Body of pancreas (tissue), 4 donors: Measurements from ENCODE around the gene MTMR11.
A peak's percentile ranks its signal among the peaks of the same experiment; 100 is the strongest.

Experiments used
- POLR2A ChIP-seq, 3 donors: fragments of 450-650 bp; IDR thresholded peaks; one replicate each; pipeline ENCODE4 v1.6.1; 2016; ENCODE audit warnings: antibody characterized with exemption in 3 of 3, mild to moderate bottlenecking in 2 of 3
- TF ChIP-seq, protein P1 (sequence below), 7 experiments: fragments of 450-650 bp in 4 of 7; fragments of 200-600 bp in 3 of 7; sonication (generic) in 3 of 7; IDR thresholded peaks; one replicate each; pipeline ENCODE4 v1.5.1; 2016 to 2019; ENCODE audit warnings: antibody characterized with exemption in 7 of 7

DNA sequence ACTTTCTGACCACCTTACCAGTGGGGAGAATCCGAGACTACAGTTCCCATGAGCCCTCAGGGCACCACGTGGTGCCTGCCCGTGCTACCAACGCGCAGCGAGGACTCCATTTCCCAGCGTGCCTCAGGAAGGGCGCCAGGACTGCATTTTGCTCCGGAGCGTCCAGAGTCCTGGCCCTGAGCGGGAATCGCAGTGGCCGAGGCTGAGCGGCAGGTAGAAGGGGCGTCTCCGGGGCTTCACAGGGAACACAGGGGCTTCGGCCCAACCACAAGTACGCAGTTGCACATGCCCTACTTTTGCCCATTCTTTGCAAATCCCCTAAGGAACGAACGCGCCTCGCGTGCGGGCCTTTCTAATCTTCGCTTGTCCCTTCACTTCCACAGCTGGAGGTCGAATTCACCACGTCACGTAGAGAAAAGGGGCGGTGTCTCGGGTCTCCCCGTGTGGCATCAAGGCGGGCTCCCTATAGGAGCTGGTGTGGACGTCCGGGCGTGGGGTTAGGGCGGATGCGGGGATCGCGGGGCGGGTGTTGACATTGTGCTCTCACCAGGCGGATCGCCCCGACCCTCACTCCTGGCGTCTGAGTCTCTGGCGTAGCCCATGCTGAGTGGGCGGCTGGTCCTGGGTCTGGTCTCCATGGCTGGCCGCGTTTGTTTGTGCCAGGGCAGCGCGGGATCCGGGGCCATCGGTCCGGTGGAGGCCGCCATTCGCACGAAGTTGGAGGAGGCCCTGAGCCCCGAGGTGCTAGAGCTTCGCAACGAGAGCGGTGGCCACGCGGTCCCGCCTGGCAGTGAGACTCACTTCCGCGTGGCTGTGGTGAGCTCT lies 37.0 kb downstream of the MTMR11 start, which contains the start of gene BOLA1:
- peak; percentile 80 to 94 (median 93) for TF ChIP-seq POLR2A (IDR thresholded peaks at IDR 0.05)
- TF ChIP-seq, protein P1, sequence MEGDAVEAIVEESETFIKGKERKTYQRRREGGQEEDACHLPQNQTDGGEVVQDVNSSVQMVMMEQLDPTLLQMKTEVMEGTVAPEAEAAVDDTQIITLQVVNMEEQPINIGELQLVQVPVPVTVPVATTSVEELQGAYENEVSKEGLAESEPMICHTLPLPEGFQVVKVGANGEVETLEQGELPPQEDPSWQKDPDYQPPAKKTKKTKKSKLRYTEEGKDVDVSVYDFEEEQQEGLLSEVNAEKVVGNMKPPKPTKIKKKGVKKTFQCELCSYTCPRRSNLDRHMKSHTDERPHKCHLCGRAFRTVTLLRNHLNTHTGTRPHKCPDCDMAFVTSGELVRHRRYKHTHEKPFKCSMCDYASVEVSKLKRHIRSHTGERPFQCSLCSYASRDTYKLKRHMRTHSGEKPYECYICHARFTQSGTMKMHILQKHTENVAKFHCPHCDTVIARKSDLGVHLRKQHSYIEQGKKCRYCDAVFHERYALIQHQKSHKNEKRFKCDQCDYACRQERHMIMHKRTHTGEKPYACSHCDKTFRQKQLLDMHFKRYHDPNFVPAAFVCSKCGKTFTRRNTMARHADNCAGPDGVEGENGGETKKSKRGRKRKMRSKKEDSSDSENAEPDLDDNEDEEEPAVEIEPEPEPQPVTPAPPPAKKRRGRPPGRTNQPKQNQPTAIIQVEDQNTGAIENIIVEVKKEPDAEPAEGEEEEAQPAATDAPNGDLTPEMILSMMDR (IDR thresholded peaks at IDR 0.05), result peak in 1 of 7 experiments; percentile 7
